NCI-H2029 (cell line): ENCODE results near the gene NSDHL.

ENCODE experiments used
- DNase-seq: peaks from one replicate; lab custom pipeline; 2025; lab: John Stamatoyannopoulos, UW

NSDHL gene

GRCh38 chrX:152844256-152844655 lies 13.4 kb downstream of the NSDHL start:
- DNase-seq: no peak

GRCh38 chrX:152845618-152846240 lies 14.9 kb downstream of the NSDHL start:
- DNase-seq: no peak

DNA sequence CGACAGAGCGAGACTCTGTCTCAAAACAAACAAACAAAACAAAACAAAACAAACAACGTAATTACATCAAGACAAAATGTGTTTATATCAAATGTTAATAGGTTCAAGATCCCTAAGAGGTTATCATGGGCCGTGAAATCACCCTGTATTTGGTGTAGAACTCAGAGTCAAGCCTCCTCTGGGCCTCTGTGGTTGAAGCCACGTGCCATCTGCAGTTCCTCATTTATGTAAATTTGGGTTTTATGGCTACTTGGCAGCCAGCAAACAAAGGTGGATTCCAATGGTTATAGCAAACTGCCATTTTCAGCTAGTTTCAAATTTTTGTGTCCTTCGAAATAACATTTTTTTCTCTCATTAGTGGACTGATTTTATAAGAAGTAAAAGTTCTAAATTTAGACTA lies 16.4 kb downstream of the NSDHL start:
- no peak for DNase-seq

- no peak for DNase-seq
Observed at GRCh38 chrX:152850465-152850864, 19.6 kb downstream of the NSDHL start.

DNA sequence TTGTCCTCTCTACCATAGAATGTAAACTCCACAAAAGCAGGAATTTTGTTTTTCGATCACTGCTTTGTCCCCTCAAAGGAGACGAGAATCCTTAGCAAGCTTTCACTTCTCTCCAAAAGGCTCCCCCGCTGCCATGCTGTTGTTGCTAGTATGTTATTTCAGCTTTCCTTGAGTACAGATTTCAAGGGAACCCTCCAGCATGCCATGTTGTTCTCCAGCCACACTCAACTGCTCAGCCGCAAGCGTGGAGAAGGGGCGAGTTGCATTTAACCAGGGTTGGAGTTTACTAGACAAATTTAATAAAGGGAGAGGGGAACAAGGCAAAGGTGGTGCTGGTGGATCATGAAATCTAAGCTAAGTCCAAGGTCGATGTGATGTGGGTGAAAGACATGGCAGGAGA lies 23.1 kb downstream of the NSDHL start:
- no peak for DNase-seq

DNA sequence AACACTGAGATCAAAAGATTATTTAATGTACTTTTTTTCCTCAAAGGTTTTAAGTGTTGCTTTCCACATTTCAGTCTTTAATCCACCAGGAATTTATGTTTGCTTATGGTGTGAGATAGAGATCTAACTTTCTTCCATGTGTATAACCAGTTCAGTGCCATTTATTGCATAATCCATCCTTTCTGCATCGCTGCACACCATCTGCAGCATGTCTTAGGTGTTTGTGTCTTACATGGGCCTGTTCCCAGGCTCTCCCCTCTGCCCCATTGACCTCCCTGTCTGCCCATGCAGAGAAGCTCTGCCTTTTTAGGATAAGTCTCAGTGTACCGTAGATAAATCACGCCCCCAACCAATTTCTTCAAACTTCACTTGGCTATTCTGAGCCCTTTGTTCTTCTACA lies 30.3 kb downstream of the NSDHL start:
- no peak for DNase-seq

DNA sequence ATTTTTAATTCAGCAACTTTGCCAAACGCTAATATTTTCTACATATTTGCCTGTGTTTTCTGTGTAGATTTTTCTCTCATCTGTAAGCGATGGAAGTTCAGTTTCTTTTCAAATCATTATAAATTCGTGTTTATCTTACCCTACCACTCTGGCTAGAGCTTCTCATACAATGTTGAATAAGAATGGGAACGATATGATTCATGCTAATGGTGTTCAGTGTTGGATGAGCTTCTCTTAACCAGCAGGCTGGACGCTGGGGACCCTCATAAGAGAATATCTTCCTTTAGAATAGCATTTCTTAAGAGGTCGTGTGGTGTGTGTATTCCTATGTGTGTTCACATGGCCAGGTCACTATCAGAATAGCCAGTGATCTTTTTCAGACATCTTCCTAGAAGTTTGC lies 31.0 kb downstream of the NSDHL start:
- DNase-seq: no peak

DNA sequence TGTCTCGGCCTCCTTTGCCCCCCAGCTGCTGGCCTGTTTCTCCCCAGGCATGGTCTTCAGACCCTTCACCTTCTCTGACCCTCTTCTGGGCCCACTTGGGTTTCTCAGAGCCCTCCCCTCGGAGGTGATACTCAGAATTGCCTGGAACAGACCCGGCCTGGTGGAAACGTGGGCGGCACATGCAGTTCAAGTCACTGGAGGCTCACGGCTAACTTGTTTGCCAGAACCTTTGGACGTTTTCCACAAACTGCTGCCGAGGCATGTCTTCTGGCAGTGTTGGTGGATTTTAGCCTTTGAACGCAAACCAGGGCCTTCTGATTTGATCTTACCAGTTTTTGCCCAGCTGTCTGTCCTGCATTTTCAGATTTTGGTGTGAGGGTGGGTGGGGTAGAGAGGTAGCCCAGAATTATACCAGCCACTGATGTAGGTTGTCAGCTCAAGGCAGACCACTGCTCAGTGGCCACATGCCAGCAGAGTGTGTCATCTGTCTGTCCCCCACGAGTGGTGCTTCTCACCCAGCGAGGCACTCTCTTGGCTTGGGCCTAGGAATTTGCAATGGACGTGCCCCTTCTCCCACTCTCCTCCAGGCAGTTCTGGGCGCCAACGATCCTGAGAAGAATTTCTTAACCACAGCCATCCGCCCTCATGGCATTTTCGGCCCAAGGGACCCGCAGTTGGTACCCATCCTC lies 34.5 kb downstream of the NSDHL start:
- no peak for DNase-seq

DNA sequence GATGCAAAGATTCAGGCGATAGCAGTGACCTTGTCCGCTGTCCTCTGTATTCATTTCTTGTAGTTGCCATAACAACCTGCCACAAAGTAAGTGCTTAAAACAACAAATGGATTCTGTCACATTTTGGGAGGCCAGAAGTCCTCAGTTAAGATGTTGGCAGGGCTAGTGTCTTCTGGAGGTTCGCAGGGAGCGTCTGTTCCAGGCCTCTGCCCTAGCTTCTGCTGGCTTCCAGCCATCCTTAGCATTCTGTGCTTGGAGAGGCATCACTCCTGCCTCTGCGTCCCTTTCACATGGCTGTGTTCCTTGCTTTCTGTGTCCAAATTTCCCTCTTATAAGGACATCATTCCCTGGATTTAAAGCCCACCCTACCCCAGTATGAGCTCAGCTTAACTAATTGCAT lies 35.5 kb downstream of the NSDHL start:
- DNase-seq: no peak

- no peak for DNase-seq
Observed at GRCh38 chrX:152869972-152870371, 39.1 kb downstream of the NSDHL start.

DNA sequence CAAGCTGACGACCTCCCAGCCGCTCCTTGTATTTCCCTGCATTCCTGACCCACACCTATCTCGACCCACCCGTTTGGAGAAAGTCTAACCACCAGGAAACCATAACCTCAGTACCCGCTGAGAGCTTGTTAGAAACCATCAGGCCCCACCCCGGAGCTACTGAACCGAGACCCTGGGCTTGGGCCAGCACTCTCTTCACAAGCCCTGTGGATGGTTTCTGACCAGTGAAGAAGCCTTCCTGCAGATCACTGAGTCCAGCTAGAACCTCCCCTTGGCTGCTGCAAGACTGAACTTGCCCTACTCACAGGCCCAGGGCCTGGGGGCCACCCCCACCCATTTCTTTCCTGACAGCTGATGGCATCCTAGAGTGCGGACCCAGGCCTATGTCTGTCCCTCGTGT lies 40.4 kb downstream of the NSDHL start:
- no peak for DNase-seq

- DNase-seq: no peak
Observed at GRCh38 chrX:152872522-152872921, 41.7 kb downstream of the NSDHL start.

DNA sequence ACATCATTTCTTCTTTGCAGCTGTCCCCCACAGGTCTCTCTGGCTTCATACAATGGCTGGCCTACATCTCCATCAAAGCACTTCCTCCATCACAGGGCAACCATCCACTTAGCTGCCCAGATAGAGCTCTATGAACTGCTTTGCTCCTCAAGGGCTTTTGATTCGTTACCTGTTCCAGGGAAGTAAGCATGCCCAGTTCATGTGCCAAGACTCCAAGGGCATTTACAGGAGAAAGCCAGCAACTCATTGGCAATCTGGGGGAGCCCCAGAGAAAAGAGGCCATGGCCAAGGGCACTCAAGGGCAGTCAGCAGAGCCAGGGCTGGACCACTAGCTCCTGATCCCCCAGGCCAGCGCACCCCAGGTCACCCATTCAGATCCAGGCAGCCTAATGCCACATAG lies 42.5 kb downstream of the NSDHL start:
- no peak for DNase-seq

- DNase-seq: no peak
Observed at GRCh38 chrX:152876931-152877840, 46.3 kb downstream of the NSDHL start.

DNA sequence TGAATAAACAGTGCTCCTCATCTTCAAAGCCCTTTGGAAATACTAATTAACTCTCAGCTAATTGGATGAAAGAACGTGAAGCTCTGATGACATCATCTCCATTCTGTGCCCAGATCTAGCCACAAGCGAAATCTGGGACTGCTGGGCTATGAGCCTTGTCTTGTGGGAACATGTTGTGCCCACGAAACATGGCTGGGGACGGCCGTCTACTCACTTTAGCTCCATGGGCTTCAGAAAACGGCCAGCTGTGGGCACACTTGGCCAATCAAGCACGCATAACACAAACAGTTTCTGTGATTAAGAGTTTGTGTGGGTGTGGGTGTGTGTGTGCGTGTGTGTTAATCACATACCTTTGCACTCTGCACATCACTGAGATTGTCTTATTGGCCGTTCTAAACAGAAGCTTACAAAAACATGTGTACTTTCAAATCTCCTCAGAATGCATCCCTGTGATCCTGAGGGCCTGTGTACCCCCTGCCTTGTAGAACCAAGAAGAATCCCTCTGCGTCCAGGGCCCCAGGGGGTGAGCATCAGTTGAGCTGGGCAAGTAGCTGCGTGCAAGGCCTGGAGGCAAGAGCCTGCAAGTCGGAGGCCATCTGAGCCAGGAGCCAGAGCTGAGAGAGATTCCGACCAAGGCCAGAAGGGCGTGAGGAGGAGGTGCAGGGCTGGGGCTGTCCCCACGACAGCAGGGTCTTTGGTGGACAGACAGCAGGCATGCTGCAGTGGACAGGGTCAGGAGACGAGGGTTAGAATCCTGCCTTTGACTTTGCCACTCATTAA lies 48.3 kb downstream of the NSDHL start:
- DNase-seq: no peak

DNA sequence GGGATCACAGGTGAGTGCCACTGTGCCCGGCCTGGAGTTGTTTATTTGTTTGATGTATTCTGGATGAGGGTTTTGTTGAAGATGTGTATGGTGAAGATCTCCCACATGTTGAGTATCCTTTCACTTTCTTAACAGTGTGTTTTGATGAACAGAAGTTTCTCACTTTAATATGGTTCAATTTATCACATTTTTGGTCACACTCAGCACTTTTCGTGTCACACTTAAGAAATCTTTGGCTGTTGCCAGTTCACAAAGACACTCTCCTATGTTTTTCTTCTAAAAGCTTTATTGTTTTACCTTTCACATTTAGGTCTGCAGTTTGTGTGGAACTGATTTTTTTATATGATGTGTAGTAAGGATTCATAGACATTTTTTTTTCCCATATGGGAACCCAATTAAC lies 50.4 kb downstream of the NSDHL start:
- DNase-seq: no peak

DNA sequence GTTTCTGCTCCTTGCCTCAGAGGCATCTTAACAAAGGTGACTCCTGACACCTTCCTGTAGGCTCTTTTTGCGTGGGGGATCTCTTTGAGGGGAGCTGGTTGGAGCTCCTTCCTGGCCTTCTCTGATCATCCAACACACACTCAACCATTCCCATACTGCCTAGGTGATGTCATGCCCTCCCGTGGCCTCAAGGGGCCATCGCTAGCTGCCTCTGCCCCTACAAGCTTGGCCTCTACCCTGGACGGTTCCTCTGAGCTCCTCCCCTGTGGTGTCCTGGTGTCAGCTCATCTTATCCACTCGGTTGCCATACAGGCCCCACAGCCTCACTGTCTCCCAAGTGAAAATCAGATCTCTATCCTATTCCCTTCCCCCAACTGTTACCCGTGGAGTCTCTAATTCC lies 53.3 kb downstream of the NSDHL start:
- DNase-seq: no peak

GRCh38 chrX:152886716-152887115 lies 55.9 kb downstream of the NSDHL start:
- DNase-seq: no peak

DNA sequence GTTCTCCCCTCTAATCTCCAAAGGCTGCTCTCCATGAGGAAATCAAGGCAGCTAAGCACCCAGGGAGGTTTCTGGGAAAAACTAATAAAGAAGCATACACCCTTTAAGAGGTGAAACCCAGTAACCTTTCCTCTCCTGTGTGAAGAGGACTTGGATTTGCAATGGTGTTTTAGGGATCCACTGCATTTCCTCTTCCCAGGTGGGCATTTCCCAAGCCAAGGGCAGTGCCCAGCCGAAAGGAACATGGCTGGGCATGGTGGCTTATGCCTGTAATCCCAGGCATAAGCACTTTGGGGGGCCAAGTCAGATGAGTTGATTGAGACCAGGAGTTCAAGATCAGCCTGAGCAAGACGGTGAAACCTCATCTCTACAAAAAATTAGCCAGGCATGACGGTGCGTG lies 61.6 kb downstream of the NSDHL start:
- no peak for DNase-seq

GRCh38 chrX:152892999-152893891 lies 62.4 kb downstream of the NSDHL start:
- no peak for DNase-seq

- DNase-seq: no peak
Observed at GRCh38 chrX:152893980-152894610, 63.2 kb downstream of the NSDHL start.
